ENCODE measurements around the gene GABARAP.

The GABARAP gene

DNA sequence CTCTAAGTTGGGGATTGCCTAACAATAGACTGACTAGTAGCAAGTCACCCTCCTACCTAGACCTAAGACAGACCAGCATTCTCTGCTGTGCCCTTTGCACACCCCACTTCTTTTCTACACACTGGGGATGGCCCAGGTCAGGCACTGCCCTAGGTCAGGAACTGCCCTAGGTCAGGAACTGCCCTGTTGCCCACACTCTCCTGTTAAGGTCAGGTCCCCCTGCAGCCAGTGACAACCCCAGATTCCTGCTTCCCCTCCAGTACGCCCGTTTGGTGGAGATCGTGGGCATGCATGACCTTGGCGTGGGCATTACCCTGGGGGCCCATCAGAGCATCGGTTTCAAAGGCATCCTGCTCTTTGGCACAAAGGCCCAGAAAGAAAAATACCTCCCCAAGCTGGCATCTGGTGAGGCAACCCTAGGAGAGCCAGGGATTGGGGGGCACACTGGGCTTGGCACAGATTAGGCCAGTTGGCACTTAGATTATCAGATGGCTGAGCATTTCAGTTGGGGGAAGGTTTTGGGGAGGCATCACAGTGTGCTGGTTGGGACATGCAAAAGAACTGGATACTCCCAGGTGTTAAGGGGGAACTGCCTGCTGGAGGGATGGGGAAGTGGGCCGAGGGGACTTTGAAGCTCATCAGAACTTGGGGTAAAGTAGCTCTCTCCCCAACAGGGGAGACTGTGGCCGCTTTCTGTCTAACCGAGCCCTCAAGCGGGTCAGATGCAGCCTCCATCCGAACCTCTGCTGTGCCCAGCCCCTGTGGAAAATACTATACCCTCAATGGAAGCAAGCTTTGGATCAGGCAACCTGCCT, 20.8 kb downstream of the GABARAP start:
- no peak for DNase-seq

DNA sequence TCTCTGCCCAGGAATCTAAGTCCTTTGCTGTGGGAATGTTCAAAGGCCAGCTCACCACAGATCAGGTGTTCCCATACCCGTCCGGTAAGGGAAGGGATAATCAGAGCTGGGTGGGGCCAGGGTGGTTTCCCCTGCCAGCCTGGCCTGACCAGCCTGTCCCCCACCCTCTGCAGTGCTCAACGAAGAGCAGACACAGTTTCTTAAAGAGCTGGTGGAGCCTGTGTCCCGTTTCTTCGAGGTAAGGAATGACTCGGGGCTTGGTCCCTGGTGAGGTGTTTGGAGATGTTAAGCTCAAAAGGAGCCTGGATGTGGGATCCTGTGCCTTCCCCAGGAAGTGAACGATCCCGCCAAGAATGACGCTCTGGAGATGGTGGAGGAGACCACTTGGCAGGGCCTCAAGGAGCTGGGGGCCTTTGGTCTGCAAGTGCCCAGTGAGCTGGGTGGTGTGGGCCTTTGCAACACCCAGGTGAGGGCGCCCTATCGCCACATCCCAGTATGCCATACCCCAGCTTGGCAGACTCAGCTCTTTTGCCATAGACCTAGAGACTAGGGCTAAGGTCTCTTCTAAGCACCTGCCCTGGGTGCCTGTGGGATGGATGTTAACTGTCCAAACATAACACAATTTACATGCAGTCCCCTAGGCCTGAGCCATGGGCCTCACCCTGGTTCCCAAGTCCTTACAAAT, 21.5 kb downstream of the GABARAP start:
- no peak for DNase-seq

- DNase-seq, result peak; percentile 62
Measured at GRCh38 chr17:7219812-7220592, 22.2 kb downstream of the GABARAP start, which contains the start of the genes ACADVL and DLG4. Gene ACADVL, plus strand, starts transcription at chr17:7219938. Its CDS starts 47 bp downstream, at chr17:7219985. Gene DLG4, minus strand, starts transcription at chr17:7219836.

DNA sequence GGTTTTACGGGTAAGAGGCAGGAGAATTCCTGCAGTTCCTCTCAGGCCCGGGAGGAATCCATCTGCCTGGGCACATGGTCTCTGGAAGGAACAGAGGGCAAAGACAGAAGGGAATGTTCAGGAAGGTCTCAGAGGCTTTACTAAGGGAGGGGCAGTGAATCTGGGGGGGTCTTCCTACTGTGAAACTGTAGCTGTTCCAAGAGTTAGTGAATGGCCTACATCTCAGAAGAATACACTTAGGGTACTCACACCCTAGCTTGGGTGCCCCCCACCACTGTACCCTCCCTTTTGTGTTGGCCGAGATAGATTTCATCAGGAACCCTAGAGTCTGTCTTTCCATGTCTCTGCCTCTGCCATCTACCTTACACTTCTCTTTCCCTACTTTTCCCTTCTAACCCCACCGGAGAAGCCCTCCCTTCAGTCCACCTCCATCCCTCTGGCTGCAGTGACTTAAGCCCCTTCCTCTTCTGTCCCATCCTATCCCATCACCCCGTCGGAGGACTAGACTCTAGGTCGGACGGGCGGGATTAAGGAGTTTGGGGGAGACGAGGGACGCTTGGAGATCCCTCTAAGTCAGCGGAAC, 22.9 kb downstream of the GABARAP start:
- no peak for DNase-seq

- DNase-seq, result no peak
Measured at GRCh38 chr17:7218758-7219157, 23.5 kb downstream of the GABARAP start.

DNA sequence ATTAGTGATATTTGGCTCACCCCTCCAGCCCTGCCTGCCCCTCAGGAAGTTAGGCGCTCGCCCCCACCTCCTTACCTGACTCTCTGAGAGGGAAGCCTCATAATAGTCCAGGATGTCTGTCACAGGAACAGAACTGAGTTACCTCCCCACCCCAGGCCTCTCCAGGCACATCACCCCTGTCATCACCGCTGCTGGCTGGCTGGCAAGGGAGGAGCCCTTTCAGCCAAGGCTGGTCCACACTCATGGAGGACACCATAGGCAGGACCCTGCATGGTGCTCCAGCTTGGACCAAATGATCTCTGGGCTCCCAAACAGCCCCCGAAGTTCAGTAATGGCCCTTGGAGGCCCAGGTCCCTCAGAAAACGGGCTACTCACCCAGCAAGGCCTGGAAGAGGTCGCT, 24.1 kb downstream of the GABARAP start:
- no peak for DNase-seq

- DNase-seq, result no peak
Measured at GRCh38 chr17:7217113-7217987, 24.9 kb downstream of the GABARAP start.

DNA sequence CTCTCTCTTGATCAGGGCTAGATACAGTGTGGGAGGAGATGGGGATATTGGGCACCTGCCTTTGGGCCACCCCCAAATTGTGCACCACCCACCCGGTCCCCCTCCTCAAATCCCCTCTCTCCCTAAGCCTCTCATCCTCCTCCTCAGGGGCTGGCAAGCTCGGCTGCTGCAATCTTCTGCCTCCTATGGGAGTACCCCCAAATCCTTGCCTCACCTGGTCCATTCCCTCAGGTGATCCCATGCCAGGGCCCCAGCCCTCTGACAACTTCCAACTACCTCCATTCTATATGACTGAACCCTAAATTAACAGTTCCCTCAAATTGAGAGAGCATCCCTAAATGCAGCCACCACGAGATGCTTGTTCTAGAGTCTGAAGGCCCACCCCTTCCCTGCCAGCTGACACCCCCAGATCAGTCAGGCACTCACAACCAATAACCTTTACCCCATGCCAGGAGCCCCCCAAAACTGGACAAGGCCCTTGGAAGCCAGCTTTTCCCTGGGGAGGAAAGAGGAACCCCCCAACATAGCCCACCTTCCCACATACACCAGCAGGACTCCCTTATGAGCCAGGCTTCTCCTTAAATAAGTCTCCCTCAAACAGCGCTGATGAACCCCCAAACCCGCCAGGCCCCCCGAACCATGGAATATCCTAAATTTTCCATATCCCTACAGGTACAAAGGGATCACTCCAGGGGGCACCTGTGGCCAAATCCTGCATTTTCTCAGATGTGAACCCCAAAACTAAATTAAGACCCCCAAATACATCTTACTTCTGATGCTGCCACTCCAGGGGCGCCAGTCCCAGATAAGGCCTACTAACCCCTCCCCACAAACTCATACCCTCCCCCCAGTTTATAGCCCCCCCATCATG, 25.8 kb downstream of the GABARAP start:
- no peak for DNase-seq

DNA sequence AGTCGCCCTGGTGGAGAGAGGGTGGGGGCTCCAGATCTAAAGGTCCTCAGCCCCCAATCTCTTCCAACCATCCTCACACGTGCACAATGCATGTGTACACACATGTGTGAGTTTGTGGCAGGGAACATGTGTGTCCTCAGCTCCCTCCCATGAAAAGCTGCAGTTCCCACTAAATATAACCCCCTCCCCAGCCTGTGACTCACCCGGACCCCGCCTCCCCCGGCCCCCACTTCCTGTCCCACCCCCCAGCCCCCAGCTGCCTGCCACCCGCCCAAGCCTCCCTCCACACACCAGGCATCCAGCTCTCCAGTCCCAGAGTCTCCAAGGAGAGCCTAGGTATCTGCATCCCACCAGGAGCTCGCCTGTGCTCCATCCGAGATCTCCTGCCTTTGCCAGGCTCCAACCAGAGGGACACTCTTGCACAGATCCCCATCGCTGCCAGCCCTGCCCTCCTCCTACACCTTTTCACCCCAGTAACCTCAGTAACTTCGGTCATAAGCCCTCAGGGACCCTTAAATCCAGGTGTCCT, 26.5 kb downstream of the GABARAP start:
- DNase-seq, result no peak

DNA sequence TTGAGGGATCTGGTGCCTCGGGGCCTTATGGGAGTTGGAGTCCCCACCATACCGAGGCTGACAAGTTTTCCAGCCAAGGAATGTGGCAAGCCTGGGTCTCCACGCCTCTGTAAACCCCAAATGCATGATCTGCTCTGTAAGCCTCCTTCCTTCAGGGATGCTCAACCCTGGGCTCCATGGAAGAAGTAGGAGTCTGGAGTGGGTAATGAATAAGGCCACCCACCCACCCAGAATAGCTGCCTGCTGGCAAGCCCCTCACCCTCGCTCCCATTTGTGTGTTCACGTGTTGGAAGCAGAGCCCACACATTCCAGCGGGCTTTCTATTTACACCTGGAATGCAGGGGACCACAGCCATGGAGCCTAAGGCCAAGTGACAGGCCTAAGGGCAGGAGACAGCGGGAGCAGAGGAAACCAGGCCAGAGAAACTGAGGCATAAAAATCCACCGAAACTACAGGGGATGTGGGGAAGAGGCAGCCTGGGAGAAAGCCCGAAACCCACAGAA, 27.1 kb downstream of the GABARAP start:
- no peak for DNase-seq

GRCh38 chr17:7214300-7215135, 27.7 kb downstream of the GABARAP start:
- peak; percentile 95 for DNase-seq

GRCh38 chr17:7213895-7214299, 28.4 kb downstream of the GABARAP start:
- no peak for DNase-seq

GRCh38 chr17:7211491-7212273, 30.6 kb downstream of the GABARAP start:
- DNase-seq, result no peak

- DNase-seq, result no peak
Measured at GRCh38 chr17:7208754-7209460, 33.3 kb downstream of the GABARAP start.

DNA sequence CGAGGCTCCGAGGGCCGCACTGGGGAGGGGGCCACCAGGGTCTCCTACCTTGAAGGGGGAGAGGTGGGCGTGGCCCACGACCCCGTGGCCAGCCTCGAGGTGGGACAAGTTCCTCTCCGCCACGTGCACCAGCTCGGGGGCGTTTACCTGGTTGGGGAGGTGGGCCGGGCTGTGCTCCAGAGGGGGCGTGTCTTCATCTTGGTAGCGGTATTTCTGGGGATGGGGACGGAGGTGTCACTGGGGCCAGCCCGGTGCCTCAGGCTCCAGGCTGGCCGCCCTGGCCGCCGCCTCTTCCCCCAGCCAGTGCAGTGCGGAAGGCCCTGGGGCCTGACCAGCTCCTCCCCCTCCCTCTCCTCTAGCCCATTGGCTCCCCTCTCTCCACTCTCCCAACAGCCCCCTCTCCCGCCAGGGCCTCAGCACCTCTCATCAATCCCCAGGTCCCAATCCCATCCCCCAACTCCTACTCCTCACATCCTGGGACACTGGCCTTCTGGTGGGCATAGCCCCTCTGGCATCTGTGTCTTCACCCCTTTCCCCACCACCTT, 34.1 kb downstream of the GABARAP start:
- no peak for DNase-seq

- no peak for DNase-seq
Measured at GRCh38 chr17:7207120-7208001, 34.9 kb downstream of the GABARAP start.

GRCh38 chr17:7205561-7205960, 36.7 kb downstream of the GABARAP start:
- no peak for DNase-seq

All from activated gamma-delta T cell (primary cell).